Stomach (tissue), 4 donors: ENCODE results near the gene MRPL12.

Experiments
- EP300 ChIP-seq: sonication (generic); formaldehyde crosslinking; IDR thresholded peaks from one replicate; pipeline ENCODE4 v1.6.1; 2017; ENCODE audit warnings: antibody characterized with exemption
- POLR2A ChIP-seq, 4 donors: fragments of 450-650 bp; IDR thresholded peaks; one replicate each; pipeline ENCODE4 v1.6.1; 2016; ENCODE audit warnings: antibody characterized with exemption in 4 of 4, control low read depth in 2 of 4, mild to moderate bottlenecking in 1 of 4, moderate library complexity in 1 of 4
- TF ChIP-seq, protein P1 (sequence below), 7 experiments: fragments of 450-650 bp in 4 of 7; fragments of 200-600 bp in 3 of 7; sonication (generic) in 3 of 7; IDR thresholded peaks; one replicate each; pipeline ENCODE4 v1.5.1; 2016 to 2019; ENCODE audit warnings: antibody characterized with exemption in 7 of 7, control low read depth in 2 of 7, mild to moderate bottlenecking in 1 of 7

DNA sequence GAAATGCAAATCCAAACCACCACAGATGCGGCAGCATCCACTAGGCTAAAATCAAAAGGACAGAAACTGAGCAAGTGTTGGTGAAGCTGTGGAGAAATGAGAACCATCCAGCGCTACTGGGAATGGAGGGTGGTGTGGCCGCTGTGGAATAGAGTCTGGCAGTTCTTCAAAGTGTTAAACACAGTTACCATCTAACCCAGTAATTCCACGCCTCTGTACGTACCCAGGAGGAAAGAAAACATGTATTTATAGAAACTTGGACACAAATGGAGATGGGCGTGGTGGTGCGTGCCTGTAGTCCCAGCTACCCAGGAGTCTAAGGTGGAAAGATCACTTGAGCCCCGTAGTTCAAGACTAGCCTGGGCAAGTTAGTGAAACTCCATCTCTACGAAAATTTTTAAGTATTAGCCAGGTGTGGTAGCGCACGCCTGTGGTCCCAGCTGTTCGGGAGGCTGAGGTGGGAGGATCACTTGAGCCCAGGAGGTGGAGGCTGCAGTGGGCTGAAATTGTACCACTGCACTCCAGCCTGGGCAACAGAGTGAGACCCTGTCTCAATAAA is 20.6 kb downstream of the MRPL12 start:
- no peak for TF ChIP-seq EP300
- TF ChIP-seq, protein P1, sequence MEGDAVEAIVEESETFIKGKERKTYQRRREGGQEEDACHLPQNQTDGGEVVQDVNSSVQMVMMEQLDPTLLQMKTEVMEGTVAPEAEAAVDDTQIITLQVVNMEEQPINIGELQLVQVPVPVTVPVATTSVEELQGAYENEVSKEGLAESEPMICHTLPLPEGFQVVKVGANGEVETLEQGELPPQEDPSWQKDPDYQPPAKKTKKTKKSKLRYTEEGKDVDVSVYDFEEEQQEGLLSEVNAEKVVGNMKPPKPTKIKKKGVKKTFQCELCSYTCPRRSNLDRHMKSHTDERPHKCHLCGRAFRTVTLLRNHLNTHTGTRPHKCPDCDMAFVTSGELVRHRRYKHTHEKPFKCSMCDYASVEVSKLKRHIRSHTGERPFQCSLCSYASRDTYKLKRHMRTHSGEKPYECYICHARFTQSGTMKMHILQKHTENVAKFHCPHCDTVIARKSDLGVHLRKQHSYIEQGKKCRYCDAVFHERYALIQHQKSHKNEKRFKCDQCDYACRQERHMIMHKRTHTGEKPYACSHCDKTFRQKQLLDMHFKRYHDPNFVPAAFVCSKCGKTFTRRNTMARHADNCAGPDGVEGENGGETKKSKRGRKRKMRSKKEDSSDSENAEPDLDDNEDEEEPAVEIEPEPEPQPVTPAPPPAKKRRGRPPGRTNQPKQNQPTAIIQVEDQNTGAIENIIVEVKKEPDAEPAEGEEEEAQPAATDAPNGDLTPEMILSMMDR (IDR thresholded peaks at IDR 0.05): no peak
- TF ChIP-seq POLR2A (IDR thresholded peaks at IDR 0.05): no peak
